MCF 10A (cell line): ENCODE results near the gene ORAI3. TPM values are rescaled to one million over a fixed set of nuclear protein-coding genes. Genes with fewer than 3 reads are reported as not detected.
A peak's percentile ranks its signal among the peaks of the same experiment; 100 is the strongest.

Experiments
- BruUV-seq: library from RNA; stranded (reverse); fragments of 400-500 nt; replicated peaks from 2 replicates; lab custom pipeline; 2021; lab: Mats Ljungman, UMichigan
- CTCF ChIA-PET: fragments of 300-600 bp; sonication (Branson Sonifier 250); formaldehyde crosslinking; extraction: SDS; loops from one replicate; lab custom pipeline; 2021; ENCODE audit warnings: antibody characterized with exemption, inconsistent platforms; lab: Yijun Ruan, JAX
- POLR2A ChIA-PET: fragments of 300-600, 350-650 bp; sonication (Branson Sonifier 250); formaldehyde crosslinking; extraction: SDS; loops from one replicate; lab custom pipeline; 2020; ENCODE audit warnings: antibody characterized with exemption, inconsistent platforms; lab: Yijun Ruan, JAX
- DNase-seq: peaks from one replicate; pipeline ENCODE4 v3.0.0-alpha.2; 2018; ENCODE audit not compliant: unreplicated experiment
- H3K27ac Mint-ChIP-seq: one replicate; pipeline ENCODE4 v1.8.0; 2022; ENCODE audit warnings: mild to moderate bottlenecking, low read depth, mixed read lengths; ENCODE audit not compliant: unreplicated experiment
- H3K27me3 Mint-ChIP-seq: one replicate; pipeline ENCODE4 v1.8.0; 2022; ENCODE audit warnings: mixed read lengths; ENCODE audit not compliant: insufficient read depth, unreplicated experiment
- H3K36me3 Mint-ChIP-seq: one replicate; pipeline ENCODE4 v1.8.0; 2022; ENCODE audit warnings: mild to moderate bottlenecking, moderate library complexity, mixed read lengths; ENCODE audit not compliant: insufficient read depth, unreplicated experiment
- H3K4me1 Mint-ChIP-seq: one replicate; pipeline ENCODE4 v1.8.0; 2022; ENCODE audit warnings: mixed read lengths; ENCODE audit not compliant: insufficient read depth, unreplicated experiment
- H3K4me3 Mint-ChIP-seq: one replicate; pipeline ENCODE4 v1.8.0; 2022; ENCODE audit warnings: mild to moderate bottlenecking, moderate library complexity, mixed read lengths; ENCODE audit not compliant: unreplicated experiment
- H3K9me3 Mint-ChIP-seq: one replicate; pipeline ENCODE4 v1.8.0; 2022; ENCODE audit warnings: mixed read lengths; ENCODE audit not compliant: unreplicated experiment
- intact Hi-C: fragments of 100-400 bp; cut with micrococcal nuclease; formaldehyde crosslinking; loops from 2 replicates; pipeline ENCODE4 v1.14.1; 2022
- total RNA-seq: library from RNA; stranded (reverse); gene quantifications from 2 replicates; pipeline ENCODE4 v1.2.3, GENCODE V29; 2022
- TF ChIP-seq, protein P1 (sequence below): fragments of 200-600 bp; IDR thresholded peaks from one replicate; pipeline ENCODE4 v1.8.0; 2022; ENCODE audit warnings: antibody characterized with exemption, mild to moderate bottlenecking; ENCODE audit not compliant: unreplicated experiment

ORAI3 gene
- total RNA-seq, 1 experiment from 2014 or later: 16.2 TPM

DNA sequence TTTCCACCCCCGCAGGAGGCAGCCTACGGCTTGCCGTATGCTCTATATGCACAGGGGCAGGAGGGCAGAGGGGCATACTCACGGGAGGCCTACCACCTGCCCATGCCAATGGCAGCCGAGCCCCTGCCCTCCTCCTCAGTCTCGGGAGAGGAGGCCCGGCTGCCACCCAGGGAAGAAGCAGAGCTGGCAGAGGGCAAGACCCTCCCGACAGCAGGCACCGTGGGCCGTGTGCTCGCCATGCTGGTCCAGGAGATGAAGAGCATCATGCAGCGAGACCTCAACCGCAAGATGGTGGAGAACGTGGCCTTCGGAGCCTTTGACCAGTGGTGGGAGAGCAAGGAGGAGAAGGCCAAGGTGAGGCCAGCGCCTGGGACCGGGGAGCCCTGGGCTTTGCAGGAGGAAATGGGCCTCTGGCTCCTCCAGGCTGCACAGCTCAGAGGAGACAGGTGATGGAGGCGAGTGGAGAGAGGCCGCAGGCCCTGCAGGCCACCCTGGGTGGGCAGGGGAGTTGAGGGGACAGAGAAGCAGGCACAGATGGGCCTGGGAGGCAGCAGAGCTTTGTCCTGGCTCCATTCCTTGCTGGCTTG is 17.3 kb downstream of the ORAI3 start:
- TF ChIP-seq, protein P1, sequence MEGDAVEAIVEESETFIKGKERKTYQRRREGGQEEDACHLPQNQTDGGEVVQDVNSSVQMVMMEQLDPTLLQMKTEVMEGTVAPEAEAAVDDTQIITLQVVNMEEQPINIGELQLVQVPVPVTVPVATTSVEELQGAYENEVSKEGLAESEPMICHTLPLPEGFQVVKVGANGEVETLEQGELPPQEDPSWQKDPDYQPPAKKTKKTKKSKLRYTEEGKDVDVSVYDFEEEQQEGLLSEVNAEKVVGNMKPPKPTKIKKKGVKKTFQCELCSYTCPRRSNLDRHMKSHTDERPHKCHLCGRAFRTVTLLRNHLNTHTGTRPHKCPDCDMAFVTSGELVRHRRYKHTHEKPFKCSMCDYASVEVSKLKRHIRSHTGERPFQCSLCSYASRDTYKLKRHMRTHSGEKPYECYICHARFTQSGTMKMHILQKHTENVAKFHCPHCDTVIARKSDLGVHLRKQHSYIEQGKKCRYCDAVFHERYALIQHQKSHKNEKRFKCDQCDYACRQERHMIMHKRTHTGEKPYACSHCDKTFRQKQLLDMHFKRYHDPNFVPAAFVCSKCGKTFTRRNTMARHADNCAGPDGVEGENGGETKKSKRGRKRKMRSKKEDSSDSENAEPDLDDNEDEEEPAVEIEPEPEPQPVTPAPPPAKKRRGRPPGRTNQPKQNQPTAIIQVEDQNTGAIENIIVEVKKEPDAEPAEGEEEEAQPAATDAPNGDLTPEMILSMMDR: no peak
- Mint-ChIP-seq H3K36me3 (peaks cover 96% of the 10 kb centered on the region), H3K4me1 (no peaks in the 10 kb centered on the region), H3K27ac (peak overlapping the region; percentile 75), H3K4me3 (no peak overlapping the region), H3K27me3 (no peaks in the 10 kb centered on the region), H3K9me3 (no peaks in the 10 kb centered on the region)
- POLR2A ChIA-PET: no interaction called here
- intact Hi-C loops: no loop called here
- CTCF ChIA-PET: no interaction called here
- no peak for DNase-seq
- no TSS peak for BruUV-seq

DNA sequence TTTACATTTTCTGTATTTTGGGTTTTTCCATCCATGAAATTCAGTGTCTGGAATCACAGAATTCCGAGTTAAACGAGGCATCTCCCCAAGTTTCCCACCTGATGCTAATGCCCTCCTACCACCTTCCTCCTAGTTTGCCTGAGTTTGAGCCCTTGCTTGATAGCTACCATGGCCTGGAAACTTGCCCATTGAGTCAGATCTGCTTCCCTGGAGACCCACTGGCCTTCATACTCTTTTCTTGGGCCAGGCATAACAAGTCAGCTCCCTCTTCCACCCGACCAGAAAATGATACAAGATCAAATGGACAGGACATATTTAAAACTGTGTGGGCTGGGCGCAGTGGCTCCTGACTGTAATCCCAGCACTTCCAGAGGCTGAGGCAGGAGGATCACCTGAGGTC is 18.9 kb downstream of the ORAI3 start:
- no peak overlapping the region for H3K4me3 Mint-ChIP-seq
- no peaks in the 10 kb centered on the region for H3K4me1 Mint-ChIP-seq
- TF ChIP-seq, protein P1: no peak
- DNase-seq: no peak
- POLR2A ChIA-PET: no interaction called here
- H3K9me3 Mint-ChIP-seq: no peaks in the 10 kb centered on the region
- no peaks in the 10 kb centered on the region for H3K27me3 Mint-ChIP-seq
- no TSS peak for BruUV-seq
- no peak overlapping the region for H3K27ac Mint-ChIP-seq
- CTCF ChIA-PET: no interaction called here
- intact Hi-C loops: no loop called here
- H3K36me3 Mint-ChIP-seq: peaks cover 96% of the 10 kb centered on the region

DNA sequence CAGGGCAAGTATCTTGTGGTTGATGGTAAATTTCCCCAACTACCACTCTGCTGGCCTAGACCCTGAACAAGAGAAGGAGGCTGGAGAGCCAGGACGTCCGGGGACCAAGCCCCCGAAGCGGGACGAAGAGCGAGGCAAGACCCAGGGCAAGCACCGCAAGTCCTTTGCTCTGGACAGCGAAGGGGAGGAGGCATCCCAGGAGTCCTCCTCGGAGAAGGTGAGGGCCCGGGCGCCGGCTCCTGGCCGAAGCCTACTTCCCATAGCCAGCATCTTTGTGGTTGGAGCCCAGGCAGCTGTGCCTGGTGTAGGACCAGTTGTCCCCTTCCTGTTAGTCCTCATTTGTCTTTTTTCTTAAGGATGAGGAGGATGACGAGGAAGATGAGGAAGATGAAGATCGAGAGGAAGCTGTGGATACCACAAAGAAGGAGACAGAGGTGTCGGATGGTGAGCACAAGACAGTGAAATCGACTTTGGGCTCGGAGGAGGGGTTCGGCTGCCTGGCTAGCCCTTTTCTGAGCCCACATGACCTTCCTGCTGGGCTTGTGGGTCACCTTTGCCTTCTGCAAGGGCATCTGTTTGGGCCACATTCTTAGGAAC is 20.5 kb downstream of the ORAI3 start:
- intact Hi-C loops: no loop called here
- TF ChIP-seq, protein P1: no peak
- Mint-ChIP-seq H3K4me1 (no peaks in the 10 kb centered on the region), H3K4me3 (no peak overlapping the region), H3K9me3 (no peaks in the 10 kb centered on the region), H3K36me3 (peaks cover 95% of the 10 kb centered on the region), H3K27me3 (no peaks in the 10 kb centered on the region), H3K27ac (no peak overlapping the region)
- DNase-seq: no peak
- POLR2A ChIA-PET: no interaction called here
- CTCF ChIA-PET: interaction anchor here (1.5 to 1.8 kb wide), 2 partner anchors 15 to 16 kb away, joined by 5 to 6 read pairs; partner anchors contain the start of gene HSD3B7
- no TSS peak for BruUV-seq

DNA sequence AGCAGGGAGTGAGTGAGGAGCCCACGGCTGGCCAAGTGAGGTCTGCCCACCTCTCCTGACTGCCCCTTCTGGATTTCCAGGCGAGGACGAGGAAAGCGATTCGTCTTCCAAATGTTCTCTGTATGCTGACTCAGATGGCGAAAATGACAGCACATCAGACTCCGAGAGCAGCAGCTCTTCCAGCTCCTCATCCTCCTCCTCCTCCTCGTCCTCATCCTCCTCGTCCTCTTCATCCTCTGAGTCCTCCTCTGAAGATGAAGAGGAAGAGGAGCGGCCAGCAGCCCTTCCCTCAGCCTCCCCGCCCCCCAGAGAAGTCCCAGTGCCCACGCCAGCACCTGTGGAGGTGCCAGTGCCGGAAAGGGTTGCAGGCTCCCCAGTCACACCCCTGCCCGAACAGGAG is 22.4 kb downstream of the ORAI3 start:
- ChIA-PET POLR2A (no interaction called here), CTCF (interaction anchor here (2.6 kb wide), 1 partner anchor 14 kb away, joined by 13 read pairs; the partner anchor contains the start of gene HSD3B7)
- no TSS peak for BruUV-seq
- Mint-ChIP-seq H3K9me3 (no peaks in the 10 kb centered on the region), H3K4me1 (no peaks in the 10 kb centered on the region), H3K27me3 (no peaks in the 10 kb centered on the region), H3K27ac (peak overlapping the region; percentile 16), H3K4me3 (no peak overlapping the region), H3K36me3 (peaks cover 95% of the 10 kb centered on the region)
- DNase-seq: no peak
- intact Hi-C loops: no loop called here
- TF ChIP-seq, protein P1: no peak
